PC-3 (cell line): ENCODE data around the gene RBM20.

Experiments
- EZH2 ChIP-seq: fragments of 300-600 bp; sonication (generic); IDR thresholded peaks from one replicate; pipeline ENCODE4 v1.6.1; 2017; ENCODE audit warnings: antibody characterized with exemption, mild to moderate bottlenecking, low read length; ENCODE audit not compliant: unreplicated experiment
- EZH2phosphoT487 ChIP-seq: fragments of 300-600 bp; sonication (generic); IDR thresholded peaks from 2 replicates; pipeline ENCODE4 v1.6.1; 2018; ENCODE audit warnings: mild to moderate bottlenecking, antibody characterized with exemption, low read length, borderline replicate concordance
- TF ChIP-seq, protein P1 (sequence below): fragments of 300-600 bp; sonication (generic); conservative IDR thresholded peaks from 2 replicates; pipeline ENCODE4 v1.5.1; 2017; ENCODE audit warnings: antibody characterized with exemption, low read depth, mild to moderate bottlenecking, low read length

DNA sequence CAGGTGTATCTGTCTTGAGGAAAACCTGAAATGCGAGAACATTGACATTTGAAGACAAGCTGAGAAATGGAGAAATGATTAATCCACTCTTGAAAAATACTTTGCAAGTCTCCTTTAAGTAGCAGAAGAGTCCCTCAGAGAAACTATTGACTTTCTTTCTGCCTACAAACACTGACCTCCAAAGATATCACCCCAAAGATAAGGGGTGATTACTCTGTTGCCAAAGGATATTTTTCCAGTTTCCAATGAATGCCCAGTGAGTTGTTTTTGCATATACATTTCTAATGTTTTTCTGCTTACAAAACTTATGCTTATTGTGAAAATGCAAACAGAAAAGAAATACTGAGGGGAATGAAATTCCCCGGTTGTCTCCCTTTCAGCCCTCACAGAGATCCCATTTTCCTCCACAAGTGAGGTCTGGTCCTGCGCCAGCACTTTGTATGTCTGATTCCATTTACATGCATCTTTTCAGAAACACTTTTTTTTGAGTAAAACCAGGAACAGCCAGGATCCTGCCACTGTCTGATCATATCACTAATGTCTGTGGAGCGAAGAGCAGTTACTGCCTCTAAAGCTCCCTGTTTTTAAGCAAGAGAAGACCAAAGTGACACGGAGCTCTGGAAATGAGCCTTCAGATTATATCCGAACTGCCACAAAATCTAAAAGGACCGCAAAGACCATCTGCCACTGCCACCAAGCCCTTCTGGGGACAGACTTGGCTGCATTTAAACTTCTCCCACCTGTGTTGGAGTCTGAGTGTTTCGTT lies 144.7 kb downstream of the RBM20 start:
- TF ChIP-seq, protein P1, sequence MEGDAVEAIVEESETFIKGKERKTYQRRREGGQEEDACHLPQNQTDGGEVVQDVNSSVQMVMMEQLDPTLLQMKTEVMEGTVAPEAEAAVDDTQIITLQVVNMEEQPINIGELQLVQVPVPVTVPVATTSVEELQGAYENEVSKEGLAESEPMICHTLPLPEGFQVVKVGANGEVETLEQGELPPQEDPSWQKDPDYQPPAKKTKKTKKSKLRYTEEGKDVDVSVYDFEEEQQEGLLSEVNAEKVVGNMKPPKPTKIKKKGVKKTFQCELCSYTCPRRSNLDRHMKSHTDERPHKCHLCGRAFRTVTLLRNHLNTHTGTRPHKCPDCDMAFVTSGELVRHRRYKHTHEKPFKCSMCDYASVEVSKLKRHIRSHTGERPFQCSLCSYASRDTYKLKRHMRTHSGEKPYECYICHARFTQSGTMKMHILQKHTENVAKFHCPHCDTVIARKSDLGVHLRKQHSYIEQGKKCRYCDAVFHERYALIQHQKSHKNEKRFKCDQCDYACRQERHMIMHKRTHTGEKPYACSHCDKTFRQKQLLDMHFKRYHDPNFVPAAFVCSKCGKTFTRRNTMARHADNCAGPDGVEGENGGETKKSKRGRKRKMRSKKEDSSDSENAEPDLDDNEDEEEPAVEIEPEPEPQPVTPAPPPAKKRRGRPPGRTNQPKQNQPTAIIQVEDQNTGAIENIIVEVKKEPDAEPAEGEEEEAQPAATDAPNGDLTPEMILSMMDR = no peak
- no peak for TF ChIP-seq EZH2phosphoT487
- no peak for TF ChIP-seq EZH2
